Common myeloid progenitor, CD34-positive (primary cell): Measurements from ENCODE around the gene SPAG8.

ENCODE experiments used
- CTCF ChIA-PET: fragments of 350-600 bp; sonication (Branson Sonifier 250); formaldehyde crosslinking; loops from one replicate; lab custom pipeline; 2021; ENCODE audit warnings: antibody characterized with exemption; lab: Charles Lee
- POLR2A ChIA-PET: fragments of 350-600 bp; sonication (Branson Sonifier 250); formaldehyde crosslinking; loops from one replicate; lab custom pipeline; 2021; ENCODE audit warnings: antibody characterized with exemption; lab: Charles Lee
- DNase-seq, 3 donors: peaks; one replicate each; pipeline versions ENCODE4 v3.0.0 to v3.0.0-alpha.2; 2013
- H3K27ac ChIP-seq, 2 experiments: 1 replicate in 1 of 2; 2 replicates in 1 of 2; pipeline ENCODE4 v1.7.0; 2013; ENCODE audit warnings: inconsistent platforms in 2 of 2, low read length in 2 of 2, mild to moderate bottlenecking in 2 of 2, low read depth in 1 of 2, moderate library complexity in 1 of 2; ENCODE audit not compliant: severe bottlenecking in 2 of 2, insufficient read depth in 1 of 2, poor library complexity in 1 of 2
- H3K27me3 ChIP-seq, 5 experiments: replicated peaks in 2 of 5; 1 replicate in 3 of 5; 2 replicates in 2 of 5; pipeline versions ENCODE4 v1.6.1 to v1.7.0; 2013; ENCODE audit warnings: low read length in 4 of 5, mild to moderate bottlenecking in 2 of 5, moderate library complexity in 2 of 5, inconsistent platforms in 1 of 5; ENCODE audit not compliant: insufficient read depth in 5 of 5, control insufficient read depth in 4 of 5
- H3K36me3 ChIP-seq, 4 experiments: 1 replicate in 2 of 4; 2 replicates in 2 of 4; pipeline versions ENCODE4 v1.6.1 to v1.7.0; 2013; ENCODE audit warnings: low read length in 3 of 4, control low read depth in 1 of 4, mild to moderate bottlenecking in 1 of 4; ENCODE audit not compliant: control insufficient read depth in 4 of 4, insufficient read depth in 4 of 4
- H3K4me1 ChIP-seq, 4 experiments: 1 replicate in 3 of 4; 2 replicates in 1 of 4; pipeline versions ENCODE4 v1.6.1 to v1.7.1; 2013; ENCODE audit warnings: low read length in 3 of 4, mild to moderate bottlenecking in 3 of 4, control low read depth in 1 of 4, inconsistent platforms in 1 of 4, moderate library complexity in 1 of 4; ENCODE audit not compliant: control insufficient read depth in 4 of 4, insufficient read depth in 4 of 4; ENCODE audit errors: control extremely low read depth in 1 of 4
- H3K4me3 ChIP-seq, 7 experiments: 1 replicate in 4 of 7; 2 replicates in 3 of 7; pipeline versions ENCODE4 v1.5.1 to v1.7.0; 2013; ENCODE audit warnings: mild to moderate bottlenecking in 7 of 7, low read length in 6 of 7, moderate library complexity in 6 of 7, inconsistent platforms in 2 of 7, low read depth in 2 of 7, control low read depth in 1 of 7; ENCODE audit not compliant: insufficient read depth in 4 of 7, control insufficient read depth in 1 of 7; ENCODE audit errors: extremely low read depth in 1 of 7
- H3K9me3 ChIP-seq, 5 experiments: 1 replicate in 4 of 5; 2 replicates in 1 of 5; pipeline versions ENCODE4 v1.6.1 to v1.7.1; 2013; ENCODE audit warnings: low read length in 4 of 5, mild to moderate bottlenecking in 2 of 5, inconsistent platforms in 1 of 5, low read depth in 1 of 5, moderate library complexity in 1 of 5; ENCODE audit not compliant: control insufficient read depth in 4 of 5, insufficient read depth in 2 of 5; ENCODE audit errors: control extremely low read depth in 1 of 5
- WGBS: methylation state at CpG from one replicate; pipeline ENCODE4 v1.1.5; 2013; ENCODE audit not compliant: insufficient coverage; 5-methylcytosine and 5-hydroxymethylcytosine counted together

The SPAG8 gene

GRCh38 chr9:35792024-35792813 lies 19.8 kb downstream of the SPAG8 start:
- WGBS, result 96% methylated on average over 28 of the region's 34 CpGs
- H3K4me3 ChIP-seq, result peak overlapping the region in 2 of 7 experiments; percentile 57 to 70

DNA sequence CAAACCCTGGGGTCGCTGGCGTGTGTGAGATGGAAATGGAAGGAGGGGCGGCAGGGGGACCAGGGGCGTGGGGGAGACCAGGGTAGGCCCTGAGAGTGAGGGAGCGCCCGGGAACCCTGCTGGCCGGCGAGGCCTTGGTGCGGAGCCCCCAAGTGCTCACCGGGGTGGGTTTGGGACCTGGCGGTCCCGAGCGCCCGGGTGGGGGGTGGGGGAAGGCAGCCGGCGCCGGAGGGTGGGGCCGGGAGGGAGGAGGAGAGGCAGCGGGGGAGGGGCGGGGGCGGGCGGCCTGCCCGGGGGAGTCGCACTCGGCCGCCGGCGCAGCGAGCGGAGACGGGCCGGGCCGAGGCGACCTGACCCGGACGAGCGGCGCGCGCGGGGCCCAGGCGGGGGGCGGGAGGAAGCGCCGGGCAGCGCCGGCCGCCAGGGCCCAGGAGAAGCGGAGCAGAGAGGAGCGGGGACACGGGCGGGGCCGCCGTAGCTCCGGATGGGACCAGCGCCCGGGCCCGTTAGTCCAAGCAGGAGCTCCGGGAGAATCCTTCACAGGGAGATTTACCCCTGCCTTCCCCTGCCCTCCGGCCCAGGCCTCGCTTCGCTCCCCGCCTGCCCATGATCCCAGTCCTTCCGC lies 20.7 kb downstream of the SPAG8 start, which contains the start of gene NPR2:
TSS of gene NPR2 (plus strand) at position 295 of the 625 bp plus-strand sequence. CDS start 818 bp downstream, outside the sequence.
- Histone ChIP-seq H3K4me3 (peak within 1 kb of the TSS in 3 of 7 experiments; percentile 35 to 70 (median 57)), H3K4me1 (peaks cover 0 to 18% (median 10%) of the 10 kb centered on the region in 4 experiments), H3K9me3 (no peaks in the 10 kb centered on the region), H3K27ac (no peak within 1 kb of the TSS), H3K36me3 (peaks cover 0 to 7% (median 4%) of the 10 kb centered on the region in 4 experiments), H3K27me3 (peaks cover 0 to 3% (median 0%) of the 10 kb centered on the region in 5 experiments)
- ChIA-PET CTCF (interaction anchor here (1.2 to 2.8 kb wide), 6 partner anchors 21 to 91 kb away, joined by 4 to 28 read pairs (median 21); partner anchors contain the start of genes HINT2 and SPAG8), POLR2A (no interaction called here)
- DNase-seq, result no peak
- 13% methylated on average over 41 of the region's 64 CpGs for WGBS

More at GRCh38 chr9:35792024-35792813, 19.8 kb downstream of the SPAG8 start:
- Histone ChIP-seq H3K9me3 (no peaks in the 10 kb centered on the region), H3K36me3 (peaks cover 0 to 7% (median 4%) of the 10 kb centered on the region in 4 experiments), H3K27ac (no peak overlapping the region), H3K4me1 (peaks cover 0 to 18% (median 10%) of the 10 kb centered on the region in 4 experiments), H3K27me3 (peaks cover 0 to 3% (median 0%) of the 10 kb centered on the region in 5 experiments)
- POLR2A ChIA-PET, result interaction anchor here (0.5 kb wide), 1 partner anchor 531 kb away, joined by 3 read pairs; no protein-coding TSS in a partner anchor
- CTCF ChIA-PET, result interaction anchor here (0.7 to 2.8 kb wide), 11 partner anchors 9 to 111 kb away, joined by 3 to 28 read pairs (median 4); partner anchors contain the start of genes HINT2 and SPAG8
- DNase-seq, result no peak

DNA sequence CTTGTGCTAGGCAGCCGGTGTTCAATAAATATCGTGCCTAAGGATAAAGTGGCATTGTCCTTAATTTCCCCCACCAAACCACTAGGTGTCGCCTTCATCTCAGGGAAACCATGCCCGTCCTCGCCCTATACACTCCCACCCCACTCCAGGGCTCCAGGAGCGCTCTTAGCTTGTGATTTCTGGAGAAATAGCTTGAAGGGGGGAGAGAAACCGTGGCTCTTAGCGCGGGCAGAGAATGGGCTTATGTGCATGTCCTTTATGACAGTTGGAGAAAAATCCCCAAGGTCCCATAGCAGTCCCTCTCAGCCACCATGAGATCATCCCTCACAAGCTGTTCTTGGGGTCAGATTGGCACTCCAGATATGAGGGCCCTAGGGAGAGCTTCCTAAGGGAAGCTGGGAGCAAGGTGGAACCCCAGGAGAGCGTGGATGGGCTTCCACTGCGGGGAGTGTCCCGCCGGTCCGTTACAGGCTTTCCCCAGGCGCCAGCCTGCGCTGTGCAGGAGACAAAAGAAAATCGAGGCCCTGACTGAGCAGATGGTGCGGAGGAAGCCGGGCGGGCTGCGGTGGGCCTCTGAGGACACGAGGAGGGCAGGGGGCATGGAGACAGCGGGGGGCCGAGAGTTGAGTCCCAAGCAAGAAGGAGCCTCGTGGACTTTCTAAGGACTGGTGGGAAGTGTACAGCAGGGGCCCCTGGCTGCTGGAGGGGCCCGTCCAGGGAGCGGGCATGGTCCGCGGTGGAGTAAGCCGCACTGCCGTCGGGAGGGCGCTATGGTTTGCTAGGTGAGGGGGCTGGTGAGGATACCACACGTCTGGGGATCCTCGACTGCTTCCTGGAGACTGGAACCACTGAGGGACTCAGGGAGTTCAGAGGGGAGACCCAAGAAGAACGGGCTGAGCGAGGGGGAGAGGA lies 21.4 kb downstream of the SPAG8 start:
- H3K27me3 ChIP-seq, result peaks cover 0 to 3% (median 0%) of the 10 kb centered on the region in 5 experiments
- H3K36me3 ChIP-seq, result peaks cover 0 to 11% (median 5%) of the 10 kb centered on the region in 4 experiments
- no peaks in the 10 kb centered on the region for H3K9me3 ChIP-seq
- H3K4me3 ChIP-seq, result peak overlapping the region in 1 of 7 experiments; percentile 35
- POLR2A ChIA-PET, result interaction anchor here (1.2 kb wide), 1 partner anchor 36 kb away, joined by 3 read pairs; no protein-coding TSS in a partner anchor
- CTCF ChIA-PET, result interaction anchor here (0.5 to 7.4 kb wide), 37 partner anchors 9 to 158 kb away, joined by 3 to 103 read pairs (median 6); partner anchors contain the start of genes HINT2, MSMP, OR13J1 and SPAG8
- DNase-seq, result peak; percentile 68 to 80 (median 72)
- peaks cover 0 to 18% (median 10%) of the 10 kb centered on the region in 4 experiments for H3K4me1 ChIP-seq
- no peak overlapping the region for H3K27ac ChIP-seq
- WGBS, result 60% methylated on average over 34 of the region's 37 CpGs

DNA sequence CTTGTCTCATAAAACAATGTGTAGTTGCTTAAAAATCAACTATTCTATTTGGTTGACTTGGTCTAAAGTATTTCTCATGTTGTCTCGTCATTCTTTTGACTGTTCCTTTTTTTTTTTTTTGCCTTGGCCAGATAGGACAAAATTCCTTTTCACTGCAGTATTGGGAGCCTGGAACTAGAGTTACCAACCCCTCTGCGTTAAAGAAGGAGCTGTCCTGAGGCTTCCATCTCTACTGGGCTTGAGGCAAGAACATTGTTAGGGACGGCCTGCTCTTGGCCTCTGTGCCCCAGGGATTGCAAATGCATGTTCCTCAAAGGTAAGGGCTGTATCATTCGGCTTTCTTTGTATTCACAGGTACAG lies 22.1 kb downstream of the SPAG8 start:
- POLR2A ChIA-PET, result interaction anchor here (0.6 to 1.2 kb wide), 2 partner anchors 36 to 78 kb away, joined by 3 read pairs; no protein-coding TSS in a partner anchor
- Histone ChIP-seq H3K4me3 (no peak overlapping the region), H3K36me3 (peaks cover 0 to 14% (median 7%) of the 10 kb centered on the region in 4 experiments), H3K27me3 (peaks cover 0 to 3% (median 0%) of the 10 kb centered on the region in 5 experiments), H3K9me3 (no peaks in the 10 kb centered on the region), H3K27ac (no peak overlapping the region), H3K4me1 (peaks cover 0 to 18% (median 10%) of the 10 kb centered on the region in 4 experiments)
- no peak for DNase-seq
- WGBS, result 43% methylated on average over 4 of the region's 4 CpGs
- CTCF ChIA-PET, result interaction anchor here (0.6 to 7.4 kb wide), 37 partner anchors 8 to 159 kb away, joined by 3 to 103 read pairs (median 6); partner anchors contain the start of genes HINT2, MSMP, OR13J1 and SPAG8

GRCh38 chr9:35789541-35789940 lies 22.5 kb downstream of the SPAG8 start:
- no peak overlapping the region for H3K27ac ChIP-seq
- WGBS, result no CpG with 5 or more reads among the region's 2 CpGs
- POLR2A ChIA-PET, result interaction anchor here (0.6 to 1.2 kb wide), 2 partner anchors 37 to 77 kb away, joined by 3 read pairs; no protein-coding TSS in a partner anchor
- DNase-seq, result peak in 2 of 3 donors; percentile 24 to 32
- CTCF ChIA-PET, result interaction anchor here (0.6 to 7.4 kb wide), 40 partner anchors 8 to 156 kb away, joined by 3 to 103 read pairs (median 6); partner anchors contain the start of genes HINT2, MSMP, OR13J1 and SPAG8
- peaks cover 0 to 14% (median 7%) of the 10 kb centered on the region in 4 experiments for H3K36me3 ChIP-seq
- H3K9me3 ChIP-seq, result no peaks in the 10 kb centered on the region
- H3K4me1 ChIP-seq, result peaks cover 0 to 18% (median 10%) of the 10 kb centered on the region in 4 experiments
- H3K27me3 ChIP-seq, result peaks cover 0 to 3% (median 0%) of the 10 kb centered on the region in 5 experiments
- H3K4me3 ChIP-seq, result no peak overlapping the region

GRCh38 chr9:35783418-35783817 lies 28.6 kb downstream of the SPAG8 start:
- CTCF ChIA-PET, result interaction anchor here (0.8 to 2.7 kb wide), 8 partner anchors 10 to 52 kb away, joined by 3 to 6 read pairs (median 3); no protein-coding TSS in a partner anchor

More at GRCh38 chr9:35783418-35783817, 28.6 kb downstream of the SPAG8 start:
- no peak overlapping the region for H3K4me3 ChIP-seq
- H3K4me1 ChIP-seq, result peaks cover 0 to under 1% (median under 1%) of the 10 kb centered on the region in 4 experiments
- H3K27me3 ChIP-seq, result no peaks in the 10 kb centered on the region
- peaks cover 0 to 11% (median 6%) of the 10 kb centered on the region in 4 experiments for H3K36me3 ChIP-seq
- no peak overlapping the region for H3K27ac ChIP-seq
- no peak for DNase-seq
- POLR2A ChIA-PET, result no interaction called here
- no peaks in the 10 kb centered on the region for H3K9me3 ChIP-seq
